ENCODE results near the gene LOX. TPM values are rescaled to one million over a fixed set of nuclear protein-coding genes. Genes with fewer than 3 reads are reported as not detected.

Gene LOX
- total and polyA plus RNA-seq, 9 of the 15 experiments (the other 6 are each of a cell fraction or from before 2014, with no cell fraction given) = 0.06 to 0.09 TPM; not detected in 7

- TF ChIP-seq AFF1 (IDR thresholded peaks at IDR 0.05; ENCODE audit: low read depth in 1 of 2, partially characterized antibody in 2 of 2) (no peak), SMAD4 (CRISPR knock-in tag; conservative IDR thresholded peaks at IDR 0.05) (peak; percentile 56; the same call in 1 of the 2 replicates), KDM5B (IDR thresholded peaks at IDR 0.05; ENCODE audit: insufficient replicate concordance, low read depth, low read length) (no peak), SMARCA4 (IDR thresholded peaks at IDR 0.05) (peak; percentile 95), TAF7 (tag; IDR thresholded peaks at IDR 0.05) (no peak), HDAC3 (IDR thresholded peaks at IDR 0.05; ENCODE audit: borderline replicate concordance, partially characterized antibody) (peak; percentile 85), ZBTB26 (CRISPR knock-in tag; IDR thresholded peaks at IDR 0.05) (no peak)
Observed at GRCh38 chr5:122126177-122126755, 48.2 kb upstream of the LOX start (continued).

Data from K562 (cell line).